GM18867 (cell line): ENCODE data around the gene LRP10.
"Not testable (repeated sequence)": the region's sequence is repeated elsewhere in the genome, so short reads cannot be mapped to it uniquely, and the experiment has no call there.

Source experiments
- ATAC-seq: cut with Tn5 transposase; IDR thresholded peaks from one replicate; pipeline ENCODE4 v1.9.1; 2021; ENCODE audit warnings: mild to moderate bottlenecking, moderate library complexity; ENCODE audit not compliant: unreplicated experiment

Gene LRP10

GRCh38 chr14:22871224-22872032 is at the start of gene LRP10:
Gene LRP10 (plus strand): TSS chr14:22871740. CDS start chr14:22872304, 564 bp downstream.
- peak; percentile 82 for ATAC-seq

GRCh38 chr14:22822016-22822570 is 49.4 kb upstream of the LRP10 start:
- no peak for ATAC-seq

GRCh38 chr14:22822571-22823098 is 48.9 kb upstream of the LRP10 start:
- peak; percentile 52 for ATAC-seq

- no peak for ATAC-seq
Measured at GRCh38 chr14:22824711-22825359, 46.7 kb upstream of the LRP10 start.

GRCh38 chr14:22829076-22829660 is 42.4 kb upstream of the LRP10 start:
- ATAC-seq: not testable (repeated sequence)

GRCh38 chr14:22829661-22830442 is 41.7 kb upstream of the LRP10 start, which contains the start of gene MRPL52:
Gene MRPL52 (plus strand): TSS chr14:22829887. CDS start chr14:22829913, 26 bp downstream.
- ATAC-seq: peak; percentile 85

GRCh38 chr14:22830443-22831010 is 41.0 kb upstream of the LRP10 start:
- no peak for ATAC-seq

GRCh38 chr14:22835505-22835904 is 36.0 kb upstream of the LRP10 start:
- ATAC-seq: no peak

GRCh38 chr14:22836301-22837113 is 35.0 kb upstream of the LRP10 start, which contains the start of gene MMP14:
Gene MMP14 (plus strand): TSS chr14:22836585. CDS start chr14:22836818, 233 bp downstream.
- ATAC-seq: no peak

GRCh38 chr14:22837114-22837749 is 34.3 kb upstream of the LRP10 start:
- no peak for ATAC-seq

GRCh38 chr14:22837750-22838538 is 33.6 kb upstream of the LRP10 start:
- no peak for ATAC-seq

GRCh38 chr14:22838631-22839041 is 32.9 kb upstream of the LRP10 start:
- ATAC-seq: no peak

GRCh38 chr14:22839159-22839779 is 32.3 kb upstream of the LRP10 start:
- no peak for ATAC-seq

GRCh38 chr14:22841311-22841710 is 30.2 kb upstream of the LRP10 start:
- no peak for ATAC-seq

GRCh38 chr14:22841769-22842168 is 29.8 kb upstream of the LRP10 start:
- ATAC-seq: no peak

- no peak for ATAC-seq
Measured at GRCh38 chr14:22842211-22843122, 29.1 kb upstream of the LRP10 start.
